Calu3 (cell line): ENCODE measurements around the gene GPR137B. TPM values are rescaled to one million over a fixed set of nuclear protein-coding genes. Genes with fewer than 3 reads are reported as not detected.

ENCODE experiments used
- BruUV-seq: library from RNA; stranded (reverse); fragments of 400-500 nt; replicated peaks from 2 replicates; lab custom pipeline; 2021; lab: Mats Ljungman, UMichigan
- CTCF ChIA-PET: fragments of 300-600 bp; sonication (Branson Sonifier 250); formaldehyde crosslinking; loops from one replicate; lab custom pipeline; 2022; ENCODE audit warnings: antibody characterized with exemption; lab: Charles Lee
- DNase-seq: peaks from one replicate; pipeline ENCODE4 v3.0.0; 2022
- H3K27ac Mint-ChIP-seq: one replicate; pipeline ENCODE4 v1.8.0; 2022; ENCODE audit warnings: mixed read lengths; ENCODE audit not compliant: unreplicated experiment
- H3K27me3 Mint-ChIP-seq: one replicate; pipeline ENCODE4 v1.8.0; 2022; ENCODE audit warnings: mixed read lengths; ENCODE audit not compliant: unreplicated experiment
- H3K36me3 Mint-ChIP-seq: one replicate; pipeline ENCODE4 v1.8.0; 2022; ENCODE audit warnings: mild to moderate bottlenecking, moderate library complexity, mixed read lengths; ENCODE audit not compliant: insufficient read depth, unreplicated experiment
- H3K4me1 Mint-ChIP-seq: one replicate; pipeline ENCODE4 v1.8.0; 2022; ENCODE audit warnings: mild to moderate bottlenecking, low read depth, mixed read lengths; ENCODE audit not compliant: unreplicated experiment
- H3K4me3 Mint-ChIP-seq: one replicate; pipeline ENCODE4 v1.8.0; 2022; ENCODE audit warnings: mild to moderate bottlenecking, low read depth, moderate library complexity, mixed read lengths; ENCODE audit not compliant: unreplicated experiment
- H3K9me3 Mint-ChIP-seq: one replicate; pipeline ENCODE4 v1.8.0; 2022; ENCODE audit warnings: low read depth, mixed read lengths; ENCODE audit not compliant: unreplicated experiment
- CTCF ChIP-seq: fragments of 200-600 bp; IDR thresholded peaks from one replicate; pipeline ENCODE4 v1.8.0; 2022; ENCODE audit warnings: antibody characterized with exemption; ENCODE audit not compliant: unreplicated experiment
- intact Hi-C: fragments of 100-400 bp; cut with micrococcal nuclease; formaldehyde crosslinking; loops from one replicate; pipeline ENCODE4 v1.10.0; 2022; ENCODE audit not compliant: unreplicated experiment
- total RNA-seq: library from RNA; stranded (reverse); gene quantifications from 2 replicates; pipeline ENCODE4 v1.2.3, GENCODE V29; 2022

Gene GPR137B
- total RNA-seq, 1 experiment from 2014 or later = 11.4 TPM

DNA sequence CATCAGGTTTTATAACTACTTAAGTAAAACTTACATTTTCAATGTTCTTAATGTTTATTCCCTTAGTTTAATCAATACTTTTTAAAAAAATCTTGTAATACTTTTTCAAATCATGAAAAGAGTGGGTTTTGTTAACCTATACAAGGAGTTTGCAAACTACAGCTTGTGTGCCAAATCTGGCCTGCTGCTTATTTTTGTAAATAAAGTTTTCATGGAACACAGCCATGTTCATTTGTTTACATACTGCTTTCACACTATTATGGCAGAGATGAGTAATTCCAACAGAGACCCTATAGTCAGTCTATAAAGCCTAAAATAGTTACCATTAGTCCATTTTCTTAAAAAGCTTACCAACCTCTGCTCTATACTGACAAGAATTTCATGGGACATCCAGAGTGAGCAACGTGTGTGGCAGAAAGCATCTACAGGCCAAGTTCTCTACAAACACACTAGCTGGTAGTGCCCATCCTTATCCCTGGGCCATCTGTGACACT, 96.8 kb downstream of the GPR137B start:
- Mint-ChIP-seq H3K4me1 (no peaks in the 10 kb centered on the region), H3K36me3 (no peaks in the 10 kb centered on the region), H3K4me3 (no peak overlapping the region), H3K27me3 (no peaks in the 10 kb centered on the region), H3K27ac (no peak overlapping the region), H3K9me3 (no peaks in the 10 kb centered on the region)
- no TSS peak for BruUV-seq
- TF ChIP-seq CTCF = no peak
- intact Hi-C loops = no loop called here
- DNase-seq = no peak
- CTCF ChIA-PET = interaction anchor here (0.8 kb wide), 1 partner anchor 915 kb away, joined by 3 read pairs; no protein-coding TSS in a partner anchor

- no TSS peak for BruUV-seq
- H3K4me1 Mint-ChIP-seq = no peaks in the 10 kb centered on the region
- H3K9me3 Mint-ChIP-seq = no peaks in the 10 kb centered on the region
- TF ChIP-seq CTCF = no peak
- CTCF ChIA-PET = interaction anchor here (0.6 kb wide), 1 partner anchor 210 kb away, joined by 3 read pairs; no protein-coding TSS in a partner anchor
- DNase-seq = no peak
- H3K36me3 Mint-ChIP-seq = no peaks in the 10 kb centered on the region
- H3K4me3 Mint-ChIP-seq = no peak overlapping the region
- no peak overlapping the region for H3K27ac Mint-ChIP-seq
- intact Hi-C loops = no loop called here
- no peaks in the 10 kb centered on the region for H3K27me3 Mint-ChIP-seq
These were observed 98.3 kb downstream of the GPR137B start for GRCh38 chr1:236240675-236241074.

- CTCF ChIA-PET = no interaction called here
- DNase-seq = no peak
- Mint-ChIP-seq H3K4me1 (no peaks in the 10 kb centered on the region), H3K9me3 (no peaks in the 10 kb centered on the region), H3K27me3 (no peaks in the 10 kb centered on the region), H3K4me3 (no peak overlapping the region), H3K27ac (no peak overlapping the region), H3K36me3 (no peaks in the 10 kb centered on the region)
- intact Hi-C loops = no loop called here
- BruUV-seq = no TSS peak
- TF ChIP-seq CTCF = no peak
These were observed 100.2 kb downstream of the GPR137B start for GRCh38 chr1:236242568-236242967.

GRCh38 chr1:236247286-236247685, 104.9 kb downstream of the GPR137B start:
- TF ChIP-seq CTCF = no peak
- no peak overlapping the region for H3K4me3 Mint-ChIP-seq
- no peaks in the 10 kb centered on the region for H3K4me1 Mint-ChIP-seq
- H3K9me3 Mint-ChIP-seq = no peaks in the 10 kb centered on the region
- intact Hi-C loops = no loop called here
- BruUV-seq = no TSS peak
- CTCF ChIA-PET = no interaction called here
- no peak overlapping the region for H3K27ac Mint-ChIP-seq
- no peaks in the 10 kb centered on the region for H3K36me3 Mint-ChIP-seq
- no peaks in the 10 kb centered on the region for H3K27me3 Mint-ChIP-seq
- no peak for DNase-seq
